PC-3 (cell line): Measurements from ENCODE around the gene ZNF700.
"Not testable (repeated sequence)": the region's sequence is repeated elsewhere in the genome, so short reads cannot be mapped to it uniquely, and the experiment has no call there.

Source experiments
- EZH2 ChIP-seq: fragments of 300-600 bp; sonication (generic); IDR thresholded peaks from one replicate; pipeline ENCODE4 v1.6.1; 2017; ENCODE audit warnings: antibody characterized with exemption, mild to moderate bottlenecking, low read length; ENCODE audit not compliant: unreplicated experiment
- TF ChIP-seq, protein P1 (sequence below): fragments of 300-600 bp; sonication (generic); conservative IDR thresholded peaks from 2 replicates; pipeline ENCODE4 v1.5.1; 2017; ENCODE audit warnings: antibody characterized with exemption, low read depth, mild to moderate bottlenecking, low read length

DNA sequence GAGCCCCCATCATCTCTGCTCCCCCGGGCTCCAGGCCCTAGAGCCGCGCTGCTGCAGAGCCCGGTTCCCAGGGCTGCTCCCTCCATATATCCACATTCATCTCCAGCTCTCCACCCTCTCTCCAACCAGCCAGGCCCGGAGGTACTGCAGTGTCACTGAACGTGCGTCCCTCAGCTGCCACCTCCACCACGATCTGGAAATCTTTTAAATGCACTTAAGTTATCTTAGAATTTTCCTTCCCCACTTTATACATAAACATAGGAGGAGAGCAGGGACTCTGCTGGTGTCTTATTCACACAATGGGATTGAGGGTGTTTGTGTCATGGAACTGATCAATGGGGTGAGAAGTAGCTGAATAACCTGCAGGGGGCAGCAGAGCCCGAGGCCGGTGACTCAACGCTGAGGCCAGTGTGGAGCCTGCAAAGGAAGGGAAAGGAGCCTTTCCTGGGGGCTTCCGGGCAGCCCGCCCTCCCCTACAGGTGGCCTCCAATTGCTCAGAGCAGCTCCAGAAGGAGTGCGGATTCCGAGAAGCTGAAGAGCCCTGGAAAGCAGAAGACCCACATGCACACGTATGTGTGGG lies 45.1 kb upstream of the ZNF700 start:
- TF ChIP-seq, protein P1, sequence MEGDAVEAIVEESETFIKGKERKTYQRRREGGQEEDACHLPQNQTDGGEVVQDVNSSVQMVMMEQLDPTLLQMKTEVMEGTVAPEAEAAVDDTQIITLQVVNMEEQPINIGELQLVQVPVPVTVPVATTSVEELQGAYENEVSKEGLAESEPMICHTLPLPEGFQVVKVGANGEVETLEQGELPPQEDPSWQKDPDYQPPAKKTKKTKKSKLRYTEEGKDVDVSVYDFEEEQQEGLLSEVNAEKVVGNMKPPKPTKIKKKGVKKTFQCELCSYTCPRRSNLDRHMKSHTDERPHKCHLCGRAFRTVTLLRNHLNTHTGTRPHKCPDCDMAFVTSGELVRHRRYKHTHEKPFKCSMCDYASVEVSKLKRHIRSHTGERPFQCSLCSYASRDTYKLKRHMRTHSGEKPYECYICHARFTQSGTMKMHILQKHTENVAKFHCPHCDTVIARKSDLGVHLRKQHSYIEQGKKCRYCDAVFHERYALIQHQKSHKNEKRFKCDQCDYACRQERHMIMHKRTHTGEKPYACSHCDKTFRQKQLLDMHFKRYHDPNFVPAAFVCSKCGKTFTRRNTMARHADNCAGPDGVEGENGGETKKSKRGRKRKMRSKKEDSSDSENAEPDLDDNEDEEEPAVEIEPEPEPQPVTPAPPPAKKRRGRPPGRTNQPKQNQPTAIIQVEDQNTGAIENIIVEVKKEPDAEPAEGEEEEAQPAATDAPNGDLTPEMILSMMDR: 0 out of 2 replicates have a peak, but pooled peaks have one; percentile 15
- TF ChIP-seq EZH2: not testable (repeated sequence)
